SK-N-MC (cell line): ENCODE measurements around the gene C2CD3.

Experiments
- EZH2 ChIP-seq: fragments of 200-600 bp; sonication (generic); IDR thresholded peaks from one replicate; pipeline ENCODE4 v1.6.1; 2017; ENCODE audit warnings: antibody characterized with exemption
- FOXP2 ChIP-seq: optimal IDR thresholded peaks from 2 replicates; pipeline ENCODE3; 2011; ENCODE audit warnings: mild to moderate bottlenecking, moderate library complexity; ENCODE audit not compliant: insufficient read depth; ENCODE audit errors: extremely low read length, control extremely low read depth
- POLR2AphosphoS5 ChIP-seq: IDR thresholded peaks from 2 replicates; pipeline ENCODE4 v1.6.1; 2012; ENCODE audit warnings: mild to moderate bottlenecking, low read depth, low read length, borderline replicate concordance

GRCh38 chr11:74020539-74020938, 150.3 kb downstream of the C2CD3 start:
- TF ChIP-seq POLR2AphosphoS5 (no peak), EZH2 (no peak), FOXP2 (no peak)
